Endothelial cell of umbilical vein (primary cell): Measurements from ENCODE around the gene TMC4. TPM values are rescaled to one million over a fixed set of nuclear protein-coding genes. Genes with fewer than 3 reads are reported as not detected.
"Not testable (repeated sequence)": the region's sequence is repeated elsewhere in the genome, so short reads cannot be mapped to it uniquely, and the experiment has no call there.

Experiments
- BruUV-seq: library from RNA; stranded (reverse); fragments of 400-500 nt; replicated peaks from 2 replicates; lab custom pipeline; 2021; lab: Mats Ljungman, UMichigan
- CTCF ChIA-PET: fragments of 300-600, 350-600 bp; sonication (Branson Sonifier 250); formaldehyde crosslinking; loops from one replicate; lab custom pipeline; 2021; ENCODE audit warnings: antibody characterized with exemption, inconsistent platforms; lab: Charles Lee
- POLR2A ChIA-PET: fragments of 300-600, 350-600 bp; sonication (Branson Sonifier 250); formaldehyde crosslinking; loops from one replicate; lab custom pipeline; 2021; ENCODE audit warnings: antibody characterized with exemption, inconsistent platforms; lab: Charles Lee
- DNase-seq: peaks from one replicate; pipeline ENCODE4 v3.0.0-alpha.2; 2011; ENCODE audit warnings: low read depth, low spot score
- FAIRE-seq: peaks from 2 replicates; lab custom pipeline; 2011; peaks lifted over from hg19 to GRCh38; lab: Jason Lieb, UNC
- H2AFZ ChIP-seq: 2 replicates; pipeline ENCODE4 v1.6.0; 2012; ENCODE audit warnings: low read depth, low read length, control low read depth, inconsistent platforms
- H3K27ac ChIP-seq: 2 replicates; pipeline ENCODE4 v1.5.1; 2011; ENCODE audit warnings: low read depth, mild to moderate bottlenecking, control low read depth, low read length, moderate library complexity; ENCODE audit not compliant: insufficient read depth
- H3K27me3 ChIP-seq, 2 experiments: 2 replicates each; pipeline versions ENCODE4 v1.6.0 to v1.6.1; 2011; ENCODE audit warnings: low read length in 2 of 2, mixed read lengths in 1 of 2; ENCODE audit not compliant: control insufficient read depth in 2 of 2, insufficient read depth in 2 of 2
- H3K36me3 ChIP-seq, 2 experiments: 2 replicates in 1 of 2; 3 replicates in 1 of 2; pipeline ENCODE4 v1.5.1; 2011; ENCODE audit warnings: low read length in 2 of 2, mild to moderate bottlenecking in 1 of 2, moderate library complexity in 1 of 2; ENCODE audit not compliant: control insufficient read depth in 2 of 2, insufficient read depth in 2 of 2; ENCODE audit errors: extremely low read depth in 1 of 2
- H3K4me1 ChIP-seq: 3 replicates; pipeline ENCODE4 v1.5.1; 2011; ENCODE audit warnings: mild to moderate bottlenecking, low read length; ENCODE audit not compliant: control insufficient read depth, insufficient read depth; ENCODE audit errors: extremely low read depth
- H3K4me2 ChIP-seq: 2 replicates; pipeline ENCODE4 v1.6.1; 2011; ENCODE audit warnings: low read length, control low read depth, mixed read lengths; ENCODE audit not compliant: insufficient read depth
- H3K4me3 ChIP-seq, 3 experiments: fragments of 200-600 bp in 1 of 3; sonication (generic), shearing (Covaris generic) in 1 of 3; replicated peaks in 1 of 3; 2 replicates each; pipeline ENCODE4 v1.5.1; 2011 to 2016; ENCODE audit warnings: control low read depth in 3 of 3, low read length in 3 of 3, mild to moderate bottlenecking in 2 of 3, inconsistent platforms in 1 of 3, low read depth in 1 of 3, moderate library complexity in 1 of 3; ENCODE audit not compliant: insufficient read depth in 1 of 3
- H3K79me2 ChIP-seq: 2 replicates; pipeline ENCODE4 v1.6.0; 2012; ENCODE audit warnings: low read length, inconsistent platforms; ENCODE audit not compliant: control insufficient read depth, insufficient read depth
- H3K9ac ChIP-seq: replicated peaks from 2 replicates; pipeline ENCODE3; 2011; ENCODE audit warnings: low read length, control low read depth; ENCODE audit not compliant: insufficient read depth; ENCODE audit errors: extremely low read depth
- H3K9me1 ChIP-seq: replicated peaks from 3 replicates; pipeline ENCODE4 v1.6.0; 2011; ENCODE audit warnings: mild to moderate bottlenecking, low read length; ENCODE audit not compliant: control insufficient read depth, insufficient read depth; ENCODE audit errors: extremely low read depth
- H3K9me3 ChIP-seq: replicated peaks from 2 replicates; pipeline ENCODE4 v1.5.1; 2012; ENCODE audit warnings: low read length, inconsistent platforms; ENCODE audit not compliant: control insufficient read depth, insufficient read depth
- H4K20me1 ChIP-seq: replicated peaks from 2 replicates; pipeline ENCODE3; 2011; ENCODE audit warnings: mild to moderate bottlenecking, low read length; ENCODE audit not compliant: control insufficient read depth, insufficient read depth; ENCODE audit errors: extremely low read depth
- CTCF ChIP-seq, 2 donors: IDR thresholded peaks; 1 replicate in 1 of 2; 2 replicates in 1 of 2; pipeline ENCODE4 v1.5.1; 2011; ENCODE audit warnings: low read length in 2 of 2, mild to moderate bottlenecking in 2 of 2, moderate library complexity in 2 of 2, control low read depth in 1 of 2, inconsistent platforms in 1 of 2, low read depth in 1 of 2; ENCODE audit not compliant: insufficient read depth in 1 of 2; ENCODE audit errors: extremely low read depth in 1 of 2
- EZH2 ChIP-seq: IDR thresholded peaks from 2 replicates; pipeline ENCODE4 v1.6.1; 2012; ENCODE audit warnings: borderline replicate concordance, low read depth, mild to moderate bottlenecking, moderate library complexity, low read length, inconsistent platforms; ENCODE audit not compliant: severe bottlenecking
- FOS ChIP-seq: IDR thresholded peaks from 2 replicates; pipeline ENCODE4 v1.6.1; 2011; ENCODE audit warnings: mild to moderate bottlenecking, low read length, moderate library complexity, borderline replicate concordance; ENCODE audit not compliant: insufficient read depth
- GATA2 ChIP-seq: IDR thresholded peaks from 2 replicates; pipeline ENCODE4 v1.7.0; 2011; ENCODE audit warnings: low read depth, mild to moderate bottlenecking, moderate library complexity, mixed read lengths, low read length; ENCODE audit not compliant: insufficient read length, insufficient read depth
- JUN ChIP-seq: IDR thresholded peaks from 2 replicates; pipeline ENCODE4 v1.6.1; 2011; ENCODE audit warnings: borderline replicate concordance, low read depth; ENCODE audit not compliant: insufficient read length, insufficient read depth
- MAX ChIP-seq: IDR thresholded peaks from 2 replicates; pipeline ENCODE4 v1.6.1; 2011; ENCODE audit not compliant: insufficient read depth, insufficient read length
- MYC ChIP-seq: IDR thresholded peaks from one replicate; pipeline ENCODE4 v1.6.1; 2011; ENCODE audit warnings: mild to moderate bottlenecking, low read depth, low read length
- POLR2A ChIP-seq: IDR thresholded peaks from 2 replicates; pipeline ENCODE4 v1.6.1; 2012; ENCODE audit warnings: low read depth, mild to moderate bottlenecking, control low read depth, low read length
- POLR2AphosphoS5 ChIP-seq: IDR thresholded peaks from 2 replicates; pipeline ENCODE4 v1.6.1; 2012; ENCODE audit warnings: low read depth, mild to moderate bottlenecking, control low read depth, low read length, moderate library complexity; ENCODE audit not compliant: insufficient read depth
- dilution Hi-C: fragments of 300-500 bp; cut with MboI; formaldehyde crosslinking; loops from one replicate; pipeline ENCODE4 v1.15.0; 2019; ENCODE audit warnings: low sequenced_read_pairs; ENCODE audit not compliant: extremely low pct_ligation_motif_present
- intact Hi-C: fragments of 100-400 bp; cut with micrococcal nuclease; formaldehyde crosslinking; loops from one replicate; pipeline ENCODE4 v1.10.0; 2022
- polyA plus RNA-seq, 4 experiments: library from polyadenylated mRNA; depleted of rRNA in 3 of 4; stranded (reverse) in 3 of 4; unstranded in 1 of 4; fragments of >200 nt; gene quantifications; 2 replicates each; pipeline versions ENCODE4 v1.2.1 to v1.2.3, GENCODE V29; 2011 to 2012; ENCODE audit warnings: missing spikeins in 1 of 4
- total RNA-seq: library from RNA; stranded (reverse); gene quantifications from 2 replicates; pipeline ENCODE4 v1.2.3, GENCODE V29; 2021

The TMC4 gene
- total and polyA plus RNA-seq, 2 donors (not counting 3 experiments of a cell fraction or from before 2014, with no cell fraction given): 0.71 to 1.7 TPM

GRCh38 chr19:54196536-54196935 is 23.6 kb upstream of the TMC4 start:
- BruUV-seq: no TSS peak
- CTCF ChIA-PET: interaction anchor here (1.3 to 1.8 kb wide), 2 partner anchors 14 to 17 kb away, joined by 3 to 5 read pairs; no protein-coding TSS in a partner anchor
- Histone ChIP-seq H3K79me2 (peaks cover 19% of the 10 kb centered on the region), H3K9me1 (no peaks in the 10 kb centered on the region), H3K4me2 (no peak overlapping the region), H3K9ac (no peak overlapping the region), H3K9me3 (no peaks in the 10 kb centered on the region), H3K4me3 (no peak overlapping the region), H3K36me3 (peaks cover 1 to 4% of the 10 kb centered on the region in 2 experiments), H2AFZ (no peak overlapping the region), H3K4me1 (peaks cover 9% of the 10 kb centered on the region), H4K20me1 (peaks cover under 1% of the 10 kb centered on the region), H3K27me3 (no peaks in the 10 kb centered on the region), H3K27ac (no peak overlapping the region)
- POLR2A ChIA-PET: no interaction called here
- intact Hi-C loops (no loop called here), dilution Hi-C loops (no loop called here)
- TF ChIP-seq JUN (no peak), POLR2AphosphoS5 (no peak), MYC (no peak), MAX (no peak), EZH2 (no peak), POLR2A (no peak), FOS (no peak), GATA2 (no peak), CTCF (IDR thresholded peaks at IDR 0.05; ENCODE audit: extremely low read depth in 1 of 2, insufficient read depth in 1 of 2, low read depth in 1 of 2, low read length in 2 of 2) (no peak)
- DNase-seq (no peak), FAIRE-seq (no peak)

GRCh38 chr19:54194463-54194862 is 21.5 kb upstream of the TMC4 start:
- H3K4me2 ChIP-seq, POLR2A ChIA-PET, CTCF ChIA-PET, dilution Hi-C loops, H4K20me1 ChIP-seq, H2AFZ ChIP-seq, H3K9me1 ChIP-seq, H3K27ac ChIP-seq, H3K9ac ChIP-seq, H3K4me1 ChIP-seq, H3K27me3 ChIP-seq, FAIRE-seq, intact Hi-C loops, H3K9me3 ChIP-seq, BruUV-seq, H3K36me3 ChIP-seq, H3K4me3 ChIP-seq, DNase-seq: not testable (repeated sequence)
- peaks cover 11% of the 10 kb centered on the region for H3K79me2 ChIP-seq
